Gastrocnemius medialis (tissue), 4 donors: ENCODE data around the gene SLC35E2B.
"Not testable (repeated sequence)": the region's sequence is repeated elsewhere in the genome, so short reads cannot be mapped to it uniquely, and the experiment has no call there.

ENCODE experiments used
- POLR2A ChIP-seq, 2 donors: fragments of 450-650 bp; IDR thresholded peaks; one replicate each; pipeline ENCODE4 v1.6.1; 2017; ENCODE audit warnings: antibody characterized with exemption in 2 of 2, mild to moderate bottlenecking in 2 of 2, moderate library complexity in 2 of 2
- TF ChIP-seq, protein P1 (sequence below), 5 experiments: fragments of 450-650 bp in 3 of 5; fragments of 200-600 bp in 2 of 5; sonication (generic) in 2 of 5; IDR thresholded peaks in 4 of 5; conservative IDR thresholded peaks in 1 of 5; 1 replicate in 4 of 5; 2 replicates in 1 of 5; pipeline ENCODE4 v1.5.1; 2016 to 2019; ENCODE audit warnings: antibody characterized with exemption in 5 of 5, mild to moderate bottlenecking in 3 of 5, moderate library complexity in 3 of 5

- TF ChIP-seq, protein P1, sequence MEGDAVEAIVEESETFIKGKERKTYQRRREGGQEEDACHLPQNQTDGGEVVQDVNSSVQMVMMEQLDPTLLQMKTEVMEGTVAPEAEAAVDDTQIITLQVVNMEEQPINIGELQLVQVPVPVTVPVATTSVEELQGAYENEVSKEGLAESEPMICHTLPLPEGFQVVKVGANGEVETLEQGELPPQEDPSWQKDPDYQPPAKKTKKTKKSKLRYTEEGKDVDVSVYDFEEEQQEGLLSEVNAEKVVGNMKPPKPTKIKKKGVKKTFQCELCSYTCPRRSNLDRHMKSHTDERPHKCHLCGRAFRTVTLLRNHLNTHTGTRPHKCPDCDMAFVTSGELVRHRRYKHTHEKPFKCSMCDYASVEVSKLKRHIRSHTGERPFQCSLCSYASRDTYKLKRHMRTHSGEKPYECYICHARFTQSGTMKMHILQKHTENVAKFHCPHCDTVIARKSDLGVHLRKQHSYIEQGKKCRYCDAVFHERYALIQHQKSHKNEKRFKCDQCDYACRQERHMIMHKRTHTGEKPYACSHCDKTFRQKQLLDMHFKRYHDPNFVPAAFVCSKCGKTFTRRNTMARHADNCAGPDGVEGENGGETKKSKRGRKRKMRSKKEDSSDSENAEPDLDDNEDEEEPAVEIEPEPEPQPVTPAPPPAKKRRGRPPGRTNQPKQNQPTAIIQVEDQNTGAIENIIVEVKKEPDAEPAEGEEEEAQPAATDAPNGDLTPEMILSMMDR (IDR thresholded peaks at IDR 0.05 in 4 of 5, conservative IDR thresholded peaks at IDR 0.05 in 1 of 5), result not testable (repeated sequence)
- TF ChIP-seq POLR2A (IDR thresholded peaks at IDR 0.05), result not testable (repeated sequence)
Observed at GRCh38 chr1:1648265-1648664, 44.3 kb downstream of the SLC35E2B start.
